SK-N-SH (cell line): Measurements from ENCODE around the gene RNF151. TPM values are rescaled to one million over a fixed set of nuclear protein-coding genes. Genes with fewer than 3 reads are reported as not detected.

ENCODE experiments used
- CTCF ChIA-PET: fragments of 300-600, 350-600 bp; formaldehyde crosslinking; extraction: SDS; loops from one replicate; lab custom pipeline; 2021; lab: Yijun Ruan, JAX
- POLR2A ChIA-PET: fragments of 350-600 bp; sonication (Branson Sonifier 250); formaldehyde crosslinking; extraction: SDS; loops from one replicate; lab custom pipeline; 2020; ENCODE audit warnings: antibody characterized with exemption, inconsistent platforms; lab: Yijun Ruan, JAX
- DNase-seq: peaks from one replicate; pipeline ENCODE4 v3.0.0; 2012
- H2AFZ ChIP-seq: fragments of 200-600 bp; sonication (generic); 2 replicates; pipeline ENCODE4 v1.8.1; 2016; ENCODE audit warnings: antibody characterized with exemption, mild to moderate bottlenecking, low read depth
- H3F3A ChIP-seq: fragments of 200-600 bp; sonication (generic); replicated peaks from 2 replicates; pipeline ENCODE3; 2016; ENCODE audit warnings: antibody characterized with exemption, mild to moderate bottlenecking; ENCODE audit not compliant: insufficient read depth
- H3K27ac ChIP-seq, 2 experiments: fragments of 200-500 bp in 1 of 2; fragments of 200-600 bp in 1 of 2; sonication (Bioruptor generic) in 1 of 2; sonication (generic), shearing (Covaris generic) in 1 of 2; 2 replicates each; pipeline versions ENCODE4 v1.5.1 to v1.6.1; 2014 to 2016; ENCODE audit warnings: low read depth in 2 of 2, inconsistent platforms in 1 of 2, low read length in 1 of 2, mild to moderate bottlenecking in 1 of 2, mixed read lengths in 1 of 2
- H3K27me3 ChIP-seq: fragments of 200-600 bp; sonication (generic), shearing (Covaris generic); 2 replicates; pipeline ENCODE4 v1.6.1; 2016; ENCODE audit warnings: mixed run types; ENCODE audit not compliant: insufficient read depth
- H3K36me3 ChIP-seq, 2 experiments: fragments of 200-500 bp in 1 of 2; fragments of 200-600 bp in 1 of 2; sonication (Bioruptor generic) in 1 of 2; sonication (generic) in 1 of 2; replicated peaks in 1 of 2; 2 replicates each; pipeline versions ENCODE3 to v1.5.1; 2014 to 2016; ENCODE audit warnings: low read length in 1 of 2, mild to moderate bottlenecking in 1 of 2; ENCODE audit not compliant: insufficient read depth in 2 of 2, control insufficient read depth in 1 of 2
- H3K4me1 ChIP-seq, 2 experiments: fragments of 200-500 bp in 1 of 2; fragments of 200-600 bp in 1 of 2; sonication (Bioruptor generic) in 1 of 2; sonication (generic), shearing (Covaris generic) in 1 of 2; 2 replicates each; pipeline versions ENCODE4 v1.5.1 to v1.6.1; 2014 to 2016; ENCODE audit warnings: low read depth in 1 of 2, low read length in 1 of 2, mixed run types in 1 of 2; ENCODE audit not compliant: insufficient read depth in 2 of 2, control insufficient read depth in 1 of 2
- H3K4me2 ChIP-seq: fragments of 200-600 bp; sonication (generic), shearing (Covaris generic); 2 replicates; pipeline ENCODE4 v1.6.1; 2017; ENCODE audit warnings: mixed run types
- H3K4me3 ChIP-seq, 2 experiments: fragments of 200-500 bp in 1 of 2; fragments of 200-600 bp in 1 of 2; sonication (Bioruptor generic) in 1 of 2; sonication (generic), shearing (Covaris generic) in 1 of 2; 2 replicates each; pipeline versions ENCODE4 v1.5.1 to v1.8.1; 2014 to 2016; ENCODE audit warnings: low read depth in 2 of 2, inconsistent platforms in 1 of 2, low read length in 1 of 2, mild to moderate bottlenecking in 1 of 2, mixed read lengths in 1 of 2, moderate library complexity in 1 of 2
- H3K79me2 ChIP-seq: fragments of 200-600 bp; sonication (generic); 2 replicates; pipeline ENCODE4 v1.8.1; 2017; ENCODE audit warnings: mild to moderate bottlenecking; ENCODE audit not compliant: insufficient read depth
- H3K9ac ChIP-seq: fragments of 200-600 bp; sonication (generic); 2 replicates; pipeline ENCODE4 v1.6.1; 2017; ENCODE audit warnings: mixed run types
- H3K9me2 ChIP-seq: fragments of 200-600 bp; sonication (generic); 2 replicates; pipeline ENCODE4 v1.6.1; 2017; ENCODE audit warnings: mixed run types
- H3K9me3 ChIP-seq: fragments of 200-600 bp; sonication (generic); 2 replicates; pipeline ENCODE4 v1.6.1; 2017; ENCODE audit warnings: mixed run types, mild to moderate bottlenecking, moderate library complexity
- H4K20me1 ChIP-seq: fragments of 200-600 bp; sonication (generic); 2 replicates; pipeline ENCODE4 v1.6.1; 2017; ENCODE audit warnings: mild to moderate bottlenecking, mixed run types; ENCODE audit not compliant: insufficient read depth
- CHD2 ChIP-seq: fragments of 150-350 bp; IDR thresholded peaks from 2 replicates; pipeline ENCODE4 v1.6.1; 2018; ENCODE audit warnings: low read length; ENCODE audit not compliant: partially characterized antibody
- CTCF ChIP-seq: fragments of 200-600 bp; sonication (generic); IDR thresholded peaks from 2 replicates; pipeline ENCODE4 v1.6.1; 2017; ENCODE audit warnings: antibody characterized with exemption, mild to moderate bottlenecking, moderate library complexity
- ELF1 ChIP-seq: IDR thresholded peaks from 2 replicates; pipeline ENCODE4 v1.4.0; 2012
- EP300 ChIP-seq, 2 experiments: IDR thresholded peaks; 2 replicates each; pipeline versions ENCODE4 v1.4.0 to v1.6.1; 2012; ENCODE audit warnings: borderline replicate concordance in 1 of 2, low read depth in 1 of 2, low read length in 1 of 2
- GABPA ChIP-seq: IDR thresholded peaks from 2 replicates; pipeline ENCODE4 v1.4.0; 2012; ENCODE audit warnings: low read depth, mild to moderate bottlenecking
- GATA2 ChIP-seq: sonication (generic); formaldehyde crosslinking; IDR thresholded peaks from 2 replicates; pipeline ENCODE4 v1.5.0; 2020; ENCODE audit warnings: mild to moderate bottlenecking, missing genetic modification reagents
- JUND ChIP-seq: IDR thresholded peaks from 2 replicates; pipeline ENCODE4 v1.4.0; 2012
- MAX ChIP-seq: IDR thresholded peaks from 2 replicates; pipeline ENCODE4 v1.4.0; 2012; ENCODE audit warnings: low read depth
- MEF2A ChIP-seq: IDR thresholded peaks from 2 replicates; pipeline ENCODE4 v1.4.0; 2012; ENCODE audit warnings: low read depth, borderline replicate concordance
- POLR2AphosphoS5 ChIP-seq: IDR thresholded peaks from 2 replicates; pipeline ENCODE4 v1.6.1; 2012; ENCODE audit warnings: low read depth, low read length
- RAD21 ChIP-seq: IDR thresholded peaks from 2 replicates; pipeline ENCODE4 v1.6.1; 2012; ENCODE audit warnings: mild to moderate bottlenecking, low read length
- RFX5 ChIP-seq: IDR thresholded peaks from 2 replicates; pipeline ENCODE4 v1.6.1; 2012; ENCODE audit warnings: mild to moderate bottlenecking, improper control_type of control experiment, low read length
- RXRA ChIP-seq: IDR thresholded peaks from 2 replicates; pipeline ENCODE4 v1.4.0; 2012; ENCODE audit warnings: low read depth, mild to moderate bottlenecking, borderline replicate concordance
- SMC3 ChIP-seq: IDR thresholded peaks from 2 replicates; pipeline ENCODE4 v1.6.1; 2012; ENCODE audit warnings: low read depth, low read length, improper control_type of control experiment
- TEAD4 ChIP-seq: IDR thresholded peaks from 2 replicates; pipeline ENCODE4 v1.4.0; 2012; ENCODE audit warnings: mild to moderate bottlenecking, borderline replicate concordance; ENCODE audit not compliant: insufficient read depth
- ZBTB33 ChIP-seq: IDR thresholded peaks from 2 replicates; pipeline ENCODE4 v1.4.0; 2012; ENCODE audit warnings: low read depth, borderline replicate concordance
- WGBS: methylation state at CpG from one replicate; pipeline ENCODE4 v1.1.6; 2017; ENCODE audit warnings: low lambda C conversion rate; 5-methylcytosine and 5-hydroxymethylcytosine counted together
- polyA plus RNA-seq, 3 experiments: library from polyadenylated mRNA; depleted of rRNA; stranded (reverse); fragments of >200 nt; gene quantifications; 2 replicates each; pipeline ENCODE4 v1.2.3, GENCODE V29; 2012
- TF ChIP-seq, protein P1 (sequence below): IDR thresholded peaks from 2 replicates; pipeline ENCODE4; 2012
- TF ChIP-seq, protein P2 (sequence below): fragments of 150-350 bp; IDR thresholded peaks from 2 replicates; pipeline ENCODE4 v1.6.1; 2016; ENCODE audit warnings: mild to moderate bottlenecking, low read depth, low read length
- TF ChIP-seq, protein P3 (sequence below): IDR thresholded peaks from 2 replicates; pipeline ENCODE4 v1.6.1; 2012; ENCODE audit warnings: mild to moderate bottlenecking, low read depth, low read length, moderate library complexity

RNF151 gene
- polyA plus RNA-seq, 1 of the 3 experiments (the other 2 are of a cell fraction): 0.07 TPM

GRCh38 chr16:1942047-1942809, 24.4 kb upstream of the RNF151 start:
- WGBS: 12% methylated on average over 10 of the region's 17 CpGs
- H3K9me3 ChIP-seq: no peaks in the 10 kb centered on the region
- TF ChIP-seq GATA2: no peak
- no peak for TF ChIP-seq RXRA
- TF ChIP-seq GABPA: no peak
- TF ChIP-seq, protein P1, sequence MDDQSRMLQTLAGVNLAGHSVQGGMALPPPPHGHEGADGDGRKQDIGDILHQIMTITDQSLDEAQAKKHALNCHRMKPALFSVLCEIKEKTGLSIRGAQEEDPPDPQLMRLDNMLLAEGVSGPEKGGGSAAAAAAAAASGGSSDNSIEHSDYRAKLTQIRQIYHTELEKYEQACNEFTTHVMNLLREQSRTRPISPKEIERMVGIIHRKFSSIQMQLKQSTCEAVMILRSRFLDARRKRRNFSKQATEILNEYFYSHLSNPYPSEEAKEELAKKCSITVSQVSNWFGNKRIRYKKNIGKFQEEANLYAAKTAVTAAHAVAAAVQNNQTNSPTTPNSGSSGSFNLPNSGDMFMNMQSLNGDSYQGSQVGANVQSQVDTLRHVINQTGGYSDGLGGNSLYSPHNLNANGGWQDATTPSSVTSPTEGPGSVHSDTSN: no peak
- TF ChIP-seq MEF2A: no peak
- TF ChIP-seq RFX5: no peak
- TF ChIP-seq, protein P2, sequence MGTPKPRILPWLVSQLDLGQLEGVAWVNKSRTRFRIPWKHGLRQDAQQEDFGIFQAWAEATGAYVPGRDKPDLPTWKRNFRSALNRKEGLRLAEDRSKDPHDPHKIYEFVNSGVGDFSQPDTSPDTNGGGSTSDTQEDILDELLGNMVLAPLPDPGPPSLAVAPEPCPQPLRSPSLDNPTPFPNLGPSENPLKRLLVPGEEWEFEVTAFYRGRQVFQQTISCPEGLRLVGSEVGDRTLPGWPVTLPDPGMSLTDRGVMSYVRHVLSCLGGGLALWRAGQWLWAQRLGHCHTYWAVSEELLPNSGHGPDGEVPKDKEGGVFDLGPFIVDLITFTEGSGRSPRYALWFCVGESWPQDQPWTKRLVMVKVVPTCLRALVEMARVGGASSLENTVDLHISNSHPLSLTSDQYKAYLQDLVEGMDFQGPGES: no peak
- no peak for TF ChIP-seq SMC3
- no peak for TF ChIP-seq CHD2
- TF ChIP-seq TEAD4: no peak
- TF ChIP-seq POLR2AphosphoS5: no peak
- no peak for TF ChIP-seq MAX
- no peak for TF ChIP-seq ZBTB33
- no peak for TF ChIP-seq EP300 (IDR thresholded peaks at IDR 0.05; ENCODE audit: borderline replicate concordance in 1 of 2, low read depth in 1 of 2, low read length in 1 of 2)
- TF ChIP-seq JUND: no peak
- no peak for TF ChIP-seq ELF1
- TF ChIP-seq, protein P3, sequence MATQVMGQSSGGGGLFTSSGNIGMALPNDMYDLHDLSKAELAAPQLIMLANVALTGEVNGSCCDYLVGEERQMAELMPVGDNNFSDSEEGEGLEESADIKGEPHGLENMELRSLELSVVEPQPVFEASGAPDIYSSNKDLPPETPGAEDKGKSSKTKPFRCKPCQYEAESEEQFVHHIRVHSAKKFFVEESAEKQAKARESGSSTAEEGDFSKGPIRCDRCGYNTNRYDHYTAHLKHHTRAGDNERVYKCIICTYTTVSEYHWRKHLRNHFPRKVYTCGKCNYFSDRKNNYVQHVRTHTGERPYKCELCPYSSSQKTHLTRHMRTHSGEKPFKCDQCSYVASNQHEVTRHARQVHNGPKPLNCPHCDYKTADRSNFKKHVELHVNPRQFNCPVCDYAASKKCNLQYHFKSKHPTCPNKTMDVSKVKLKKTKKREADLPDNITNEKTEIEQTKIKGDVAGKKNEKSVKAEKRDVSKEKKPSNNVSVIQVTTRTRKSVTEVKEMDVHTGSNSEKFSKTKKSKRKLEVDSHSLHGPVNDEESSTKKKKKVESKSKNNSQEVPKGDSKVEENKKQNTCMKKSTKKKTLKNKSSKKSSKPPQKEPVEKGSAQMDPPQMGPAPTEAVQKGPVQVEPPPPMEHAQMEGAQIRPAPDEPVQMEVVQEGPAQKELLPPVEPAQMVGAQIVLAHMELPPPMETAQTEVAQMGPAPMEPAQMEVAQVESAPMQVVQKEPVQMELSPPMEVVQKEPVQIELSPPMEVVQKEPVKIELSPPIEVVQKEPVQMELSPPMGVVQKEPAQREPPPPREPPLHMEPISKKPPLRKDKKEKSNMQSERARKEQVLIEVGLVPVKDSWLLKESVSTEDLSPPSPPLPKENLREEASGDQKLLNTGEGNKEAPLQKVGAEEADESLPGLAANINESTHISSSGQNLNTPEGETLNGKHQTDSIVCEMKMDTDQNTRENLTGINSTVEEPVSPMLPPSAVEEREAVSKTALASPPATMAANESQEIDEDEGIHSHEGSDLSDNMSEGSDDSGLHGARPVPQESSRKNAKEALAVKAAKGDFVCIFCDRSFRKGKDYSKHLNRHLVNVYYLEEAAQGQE: no peak
- no peak for TF ChIP-seq CTCF
- TF ChIP-seq RAD21: no peak
- no peak for DNase-seq
- ChIA-PET CTCF (interaction anchor here (0.7 to 2.8 kb wide), 6 partner anchors 10 to 84 kb away, joined by 3 to 18 read pairs (median 4); no protein-coding TSS in a partner anchor), POLR2A (interaction anchor here (0.8 to 1.6 kb wide), 3 partner anchors 12 to 22 kb away, joined by 3 to 7 read pairs (median 4); partner anchors contain the start of genes RPL3L and RPS2)
- peak overlapping the region; percentile 100; the same call in 1 of the 2 replicates for H2AFZ ChIP-seq
- H3K27me3 ChIP-seq: no peaks in the 10 kb centered on the region
- peaks cover 4 to 14% of the 10 kb centered on the region in 2 experiments for H3K36me3 ChIP-seq
- no peak overlapping the region; a peak in 1 of 4 replicates for H3K27ac ChIP-seq
- peak overlapping the region; percentile 99 for H3K4me2 ChIP-seq
- H3K4me1 ChIP-seq: peaks cover 0 to 10% of the 10 kb centered on the region in 2 experiments; a peak in 2 of 4 replicates
- H3K9me2 ChIP-seq: no peaks in the 10 kb centered on the region
- peak overlapping the region; percentile 81 for H3K9ac ChIP-seq
- H3K4me3 ChIP-seq: peak overlapping the region; percentile 91 to 95
- no peaks in the 10 kb centered on the region for H3K79me2 ChIP-seq
- no peaks in the 10 kb centered on the region for H3F3A ChIP-seq
- H4K20me1 ChIP-seq: no peaks in the 10 kb centered on the region
